Left lobe of liver (tissue), 2 donors: Measurements from ENCODE around the gene DDX1. TPM values are rescaled to one million over a fixed set of nuclear protein-coding genes. Genes with fewer than 3 reads are reported as not detected.
"Not testable (repeated sequence)": the region's sequence is repeated elsewhere in the genome, so short reads cannot be mapped to it uniquely, and the experiment has no call there.

Source experiments
- ATAC-seq: fragments of 200-7000 bp; cut with Tn5 transposase; one replicate; pipeline ENCODE4 v1.9.1; 2020; ENCODE audit warnings: mild to moderate bottlenecking, moderate library complexity
- DNase-seq: peaks from one replicate; pipeline ENCODE4 v3.0.0-alpha.2; 2020; ENCODE audit warnings: low spot score
- total RNA-seq: library from RNA; stranded (reverse); gene quantifications from one replicate; pipeline ENCODE4 v1.2.1, GENCODE V29; 2021
- donor health status: DM: no; HTN: no; CAD: no; lungs with moderate emphysema.
- donor health status: DM: no; HTN: yes; CAD: no.

Gene DDX1
- 33.0 TPM for total RNA-seq

GRCh38 chr2:15591692-15592463, at the start of gene DDX1:
DDX1 (plus strand) TSS chr2:15591868; CDS start chr2:15591934, 66 bp downstream.
- peak; percentile 96 for ATAC-seq

GRCh38 chr2:15542269-15542668, 49.4 kb upstream of the DDX1 start:
- DNase-seq, ATAC-seq: not testable (repeated sequence)

More at GRCh38 chr2:15591692-15592463, at the start of gene DDX1:
- peak; percentile 89 for DNase-seq

- DNase-seq (no peak), ATAC-seq (no peak)
Observed at GRCh38 chr2:15543053-15543452, 48.6 kb upstream of the DDX1 start.

GRCh38 chr2:15543541-15543940, 48.1 kb upstream of the DDX1 start:
- DNase-seq = no peak
- no peak for ATAC-seq

- DNase-seq = no peak
- ATAC-seq = no peak
Observed at GRCh38 chr2:15544227-15544626, 47.4 kb upstream of the DDX1 start.

GRCh38 chr2:15546297-15547098, 45.2 kb upstream of the DDX1 start:
- DNase-seq = no peak
- ATAC-seq = no peak

- ATAC-seq (no peak), DNase-seq (no peak)
Observed at GRCh38 chr2:15547115-15547876, 44.4 kb upstream of the DDX1 start.

GRCh38 chr2:15548974-15549373, 42.7 kb upstream of the DDX1 start:
- ATAC-seq = no peak
- no peak for DNase-seq

- no peak for DNase-seq
- ATAC-seq = no peak
Observed at GRCh38 chr2:15553519-15553918, 38.1 kb upstream of the DDX1 start.

GRCh38 chr2:15553951-15554350, 37.7 kb upstream of the DDX1 start:
- no peak for ATAC-seq

GRCh38 chr2:15554525-15555218, 37.0 kb upstream of the DDX1 start:
- DNase-seq = no peak

More at GRCh38 chr2:15553951-15554350, 37.7 kb upstream of the DDX1 start:
- DNase-seq = no peak

GRCh38 chr2:15555760-15556193, 35.9 kb upstream of the DDX1 start:
- DNase-seq = no peak
- ATAC-seq = no peak

More at GRCh38 chr2:15554525-15555218, 37.0 kb upstream of the DDX1 start:
- no peak for ATAC-seq

- no peak for ATAC-seq
- DNase-seq = no peak
Observed at GRCh38 chr2:15556311-15556930, 35.2 kb upstream of the DDX1 start.

GRCh38 chr2:15557887-15558311, 33.8 kb upstream of the DDX1 start:
- DNase-seq (no peak), ATAC-seq (no peak)

- ATAC-seq (no peak), DNase-seq (no peak)
Observed at GRCh38 chr2:15559379-15560139, 32.1 kb upstream of the DDX1 start.

- ATAC-seq = peak; percentile 60
- DNase-seq = no peak
Observed at GRCh38 chr2:15560140-15560987, 31.3 kb upstream of the DDX1 start.

- ATAC-seq = peak; percentile 98
- DNase-seq = peak; percentile 90
Observed at GRCh38 chr2:15560988-15561573, 30.6 kb upstream of the DDX1 start, which contains the start of gene NBAS. NBAS (minus strand) TSS chr2:15561334; CDS start chr2:15561304, 30 bp downstream.
